CD14-positive monocyte (primary cell): ENCODE measurements around the gene MCF2L. TPM values are rescaled to one million over a fixed set of nuclear protein-coding genes. Genes with fewer than 3 reads are reported as not detected.

Experiments
- DNase-seq, 3 donors: peaks; one replicate each; pipeline ENCODE4 v3.0.0-alpha.2; 2011 to 2022
- H2AFZ ChIP-seq: 2 replicates; pipeline ENCODE4 v1.6.0; 2012; ENCODE audit warnings: mild to moderate bottlenecking, low read depth, low read length, inconsistent platforms; ENCODE audit not compliant: insufficient read depth, poor library complexity, severe bottlenecking
- H3K27ac ChIP-seq, 2 donors: 1 replicate in 1 of 2; 2 replicates in 1 of 2; pipeline ENCODE4 v1.5.1; 2012 to 2013; ENCODE audit warnings: low read length in 2 of 2, control low read depth in 1 of 2, inconsistent platforms in 1 of 2, low read depth in 1 of 2, mild to moderate bottlenecking in 1 of 2
- H3K27me3 ChIP-seq, 2 donors: one replicate each; pipeline versions ENCODE4 v1.6.0 to v1.6.1; 2011 to 2013; ENCODE audit warnings: low read length in 2 of 2; ENCODE audit not compliant: control insufficient read depth in 2 of 2, insufficient read depth in 2 of 2
- H3K36me3 ChIP-seq, 2 donors: replicated peaks in 1 of 2; 1 replicate in 1 of 2; 2 replicates in 1 of 2; pipeline versions ENCODE4 v1.5.1 to v1.6.1; 2012 to 2013; ENCODE audit warnings: low read length in 2 of 2, control low read depth in 1 of 2, inconsistent platforms in 1 of 2, mild to moderate bottlenecking in 1 of 2; ENCODE audit not compliant: insufficient read depth in 2 of 2, control insufficient read depth in 1 of 2
- H3K4me1 ChIP-seq, 2 donors: 1 replicate in 1 of 2; 2 replicates in 1 of 2; pipeline versions ENCODE4 v1.5.1 to v1.6.1; 2012 to 2013; ENCODE audit warnings: low read length in 2 of 2, control low read depth in 1 of 2, inconsistent platforms in 1 of 2, mild to moderate bottlenecking in 1 of 2, moderate library complexity in 1 of 2; ENCODE audit not compliant: insufficient read depth in 2 of 2, control insufficient read depth in 1 of 2
- H3K4me2 ChIP-seq: replicated peaks from 2 replicates; pipeline ENCODE3; 2012; ENCODE audit warnings: low read length, moderate library complexity, mild to moderate bottlenecking; ENCODE audit not compliant: poor library complexity, severe bottlenecking; ENCODE audit errors: extremely low read depth
- H3K4me3 ChIP-seq, 3 experiments: fragments of 200-600 bp in 1 of 3; sonication (generic) in 1 of 3; replicated peaks in 1 of 3; 1 replicate in 2 of 3; 2 replicates in 1 of 3; pipeline ENCODE4 v1.5.1; 2011 to 2013; ENCODE audit warnings: low read length in 3 of 3, mild to moderate bottlenecking in 3 of 3, control low read depth in 2 of 3, low read depth in 2 of 3, inconsistent platforms in 1 of 3, moderate library complexity in 1 of 3
- H3K79me2 ChIP-seq: 2 replicates; pipeline ENCODE4 v1.6.0; 2012; ENCODE audit warnings: mild to moderate bottlenecking, control low read depth, inconsistent platforms, low read length, moderate library complexity; ENCODE audit not compliant: insufficient read depth
- H3K9ac ChIP-seq: 2 replicates; pipeline ENCODE4 v1.6.0; 2017; ENCODE audit warnings: low read length, mild to moderate bottlenecking; ENCODE audit not compliant: insufficient read depth, poor library complexity, severe bottlenecking
- H3K9me3 ChIP-seq, 2 donors: replicated peaks in 1 of 2; 1 replicate in 1 of 2; 2 replicates in 1 of 2; pipeline versions ENCODE4 v1.5.1 to v1.6.1; 2012 to 2013; ENCODE audit warnings: low read length in 2 of 2, control low read depth in 1 of 2; ENCODE audit not compliant: control insufficient read depth in 1 of 2, insufficient read depth in 1 of 2
- H4K20me1 ChIP-seq: 2 replicates; pipeline ENCODE4 v1.6.0; 2012; ENCODE audit warnings: mild to moderate bottlenecking, low read length, control low read depth, moderate library complexity; ENCODE audit not compliant: insufficient read depth
- H3K27ac Mint-ChIP-seq, 7 donors: one replicate each; pipeline ENCODE4 v1.8.0; 2020; ENCODE audit warnings: mild to moderate bottlenecking in 7 of 7, mixed read lengths in 7 of 7, moderate library complexity in 6 of 7, inconsistent platforms in 2 of 7
- H3K27me3 Mint-ChIP-seq, 3 donors: one replicate each; pipeline ENCODE4 v1.8.0; 2021 to 2022; ENCODE audit warnings: low read depth in 3 of 3, mild to moderate bottlenecking in 3 of 3, mixed read lengths in 3 of 3, moderate library complexity in 3 of 3, inconsistent platforms in 1 of 3
- H3K36me3 Mint-ChIP-seq, 2 donors: one replicate each; pipeline ENCODE4 v1.8.0; 2020; ENCODE audit warnings: mixed read lengths in 2 of 2, inconsistent platforms in 1 of 2, mild to moderate bottlenecking in 1 of 2
- H3K4me1 Mint-ChIP-seq: one replicate; pipeline ENCODE4 v1.8.0; 2020; ENCODE audit warnings: mild to moderate bottlenecking, mixed read lengths
- H3K4me3 Mint-ChIP-seq, 2 donors: one replicate each; pipeline ENCODE4 v1.8.0; 2020; ENCODE audit warnings: mild to moderate bottlenecking in 2 of 2, mixed read lengths in 2 of 2, moderate library complexity in 1 of 2
- H3K9me3 Mint-ChIP-seq, 7 donors: one replicate each; pipeline ENCODE4 v1.8.0; 2020 to 2022; ENCODE audit warnings: mixed read lengths in 7 of 7, mild to moderate bottlenecking in 6 of 7, moderate library complexity in 6 of 7, inconsistent platforms in 2 of 7
- CTCF ChIP-seq: fragments of 200-600 bp; IDR thresholded peaks from one replicate; pipeline ENCODE4 v1.8.0; 2022; ENCODE audit warnings: antibody characterized with exemption, mild to moderate bottlenecking
- WGBS: methylation state at CpG from one replicate; pipeline ENCODE4 v1.1.5; 2013; ENCODE audit warnings: missing lambda C conversion rate; ENCODE audit not compliant: insufficient coverage; 5-methylcytosine and 5-hydroxymethylcytosine counted together
- intact Hi-C, 2 donors: fragments of 100-400 bp; cut with micrococcal nuclease; formaldehyde crosslinking; loops; one replicate each; pipeline versions ENCODE4 v1.15.0 to v1.15.1; 2023
- polyA minus RNA-seq: library from RNA; depleted of rRNA, polyadenylated mRNA; stranded (reverse); fragments of >200 nt; gene quantifications from 2 replicates; pipeline ENCODE4 v1.2.3, GENCODE V29; 2012
- polyA plus RNA-seq, 3 donors: library from polyadenylated mRNA; depleted of rRNA in 1 of 3; unstranded in 2 of 3; stranded (reverse) in 1 of 3; fragments of 300-500 nt in 2 of 3; fragments of >200 nt in 1 of 3; fragmentation: Illumina TruSeq in 2 of 3; gene quantifications; 1 replicate in 2 of 3; 2 replicates in 1 of 3; pipeline ENCODE4 v1.2.3, GENCODE V29; 2012 to 2021
- total RNA-seq, 12 experiments: library from RNA in 1 of 12; stranded (reverse) in 1 of 12; fragments of 120-200 nt in 1 of 12; gene quantifications; one replicate each; pipeline ENCODE4 v1.2.4 and lab custom pipeline; 2013 to 2026; ENCODE audit warnings: mixed read lengths in 6 of 12, inconsistent platforms in 1 of 12

The MCF2L gene
- total RNA-seq (2013) = 0.12 TPM
- polyA plus RNA-seq (not detected), polyA minus RNA-seq (0.14 TPM in 1 of 2 replicates, not detected in the other), total RNA-seq (lab: John Stamatoyannopoulos, UW) (0 to 5.9 (median 0.65) reads per million in 11 experiments)

DNA sequence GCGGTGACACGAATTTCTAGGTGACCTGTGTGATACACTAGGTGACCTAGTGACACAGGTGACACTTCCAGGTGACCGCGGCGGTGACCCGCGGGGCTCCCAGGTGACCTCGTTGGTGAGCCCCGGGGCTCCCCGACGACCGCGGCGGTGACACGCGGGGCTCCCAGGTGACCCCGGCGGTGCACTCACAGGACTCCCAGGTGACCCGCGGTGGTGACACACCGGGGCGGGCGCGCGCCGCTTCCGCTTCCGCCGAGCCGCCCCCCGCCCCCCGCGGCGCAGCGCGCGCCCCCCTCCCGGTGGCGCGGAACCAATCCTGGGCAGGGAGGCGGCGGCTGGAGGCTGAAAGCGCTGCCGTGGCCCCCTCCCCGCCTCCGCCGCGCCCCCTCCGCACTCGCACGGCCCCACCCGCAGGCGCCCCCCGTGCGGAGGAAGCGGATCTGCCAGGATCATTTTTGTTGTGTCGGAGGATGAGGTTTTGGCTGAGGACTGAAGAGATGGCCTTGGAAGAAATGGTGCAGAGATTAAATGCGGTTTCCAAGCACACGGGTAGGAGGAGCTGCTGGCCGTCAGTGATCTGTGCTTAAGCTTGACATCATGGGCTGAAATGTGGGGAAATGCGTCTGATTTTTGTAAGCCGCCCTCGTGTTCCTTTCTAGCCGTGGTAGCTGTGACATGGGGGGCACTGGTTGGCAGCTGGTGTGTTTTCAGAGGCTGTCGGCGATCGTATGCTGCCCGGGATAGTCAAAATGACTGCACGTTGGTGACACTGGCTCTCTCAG lies at the start of gene MCF2L:
Gene MCF2L (plus strand): TSS at position 305 of the 782 bp plus-strand sequence. CDS start 166 bp downstream, at position 471.
- Mint-ChIP-seq H3K36me3 (peaks cover 0 to 2% of the 10 kb centered on the region in 2 donors), H3K27me3 (peaks cover 38 to 64% (median 41%) of the 10 kb centered on the region in 3 donors), H3K9me3 (peaks cover 0 to 16% (median 6%) of the 10 kb centered on the region in 7 donors), H3K27ac (no peak within 1 kb of the TSS), H3K4me3 (peak within 1 kb of the TSS; percentile 21 to 83), H3K4me1 (peaks cover 3% of the 10 kb centered on the region)
- peaks cover 0 to 20% of the 10 kb centered on the region in 2 donors for H3K9me3 ChIP-seq
- no peak for TF ChIP-seq CTCF
- intact Hi-C loops = no loop called here
- no peaks in the 10 kb centered on the region for H4K20me1 ChIP-seq
- H3K4me2 ChIP-seq = peak within 1 kb of the TSS; percentile 45
- H3K4me3 ChIP-seq = peak within 1 kb of the TSS in 1 of 3 experiments; percentile 30
- no peak within 1 kb of the TSS for H2AFZ ChIP-seq
- 0% methylated on average over 64 of the region's 69 CpGs for WGBS
- H3K79me2 ChIP-seq = no peaks in the 10 kb centered on the region
- H3K27ac ChIP-seq = no peak within 1 kb of the TSS
- no peak within 1 kb of the TSS for H3K9ac ChIP-seq
- H3K27me3 ChIP-seq = peaks cover 20 to 34% of the 10 kb centered on the region in 2 donors
- H3K4me1 ChIP-seq = peaks cover 0 to 11% of the 10 kb centered on the region in 2 donors
- DNase-seq = no peak
- H3K36me3 ChIP-seq = no peaks in the 10 kb centered on the region

DNA sequence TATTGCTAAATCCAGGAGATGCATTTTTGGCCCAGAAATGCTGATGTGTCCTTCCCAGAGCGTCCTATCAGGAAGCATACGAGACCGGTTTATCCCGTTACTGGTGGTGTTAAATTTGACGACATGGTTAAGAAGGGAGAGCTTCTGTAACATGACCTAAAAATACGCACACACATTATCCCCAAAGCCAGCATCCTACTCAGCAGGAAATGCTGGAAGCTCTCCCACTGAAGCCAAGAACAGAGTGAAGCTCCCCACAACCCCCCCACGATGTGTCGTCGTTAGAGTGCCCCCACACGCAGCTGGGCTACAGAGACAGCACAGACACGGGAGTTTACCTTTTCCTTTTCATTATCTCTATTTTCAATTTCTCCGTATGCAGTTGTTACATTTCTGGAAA lies 45.1 kb upstream of the MCF2L start:
- Histone ChIP-seq H3K4me2 (no peak overlapping the region), H3K9me3 (no peaks in the 10 kb centered on the region), H2AFZ (no peak overlapping the region), H3K9ac (no peak overlapping the region), H3K36me3 (no peaks in the 10 kb centered on the region), H3K27ac (no peak overlapping the region), H4K20me1 (no peaks in the 10 kb centered on the region), H3K4me3 (no peak overlapping the region), H3K27me3 (peaks cover 8 to 10% of the 10 kb centered on the region in 2 donors), H3K4me1 (peaks cover 0 to under 1% of the 10 kb centered on the region in 2 donors), H3K79me2 (no peaks in the 10 kb centered on the region)
- peaks cover 14 to 18% (median 17%) of the 10 kb centered on the region in 3 donors for H3K27me3 Mint-ChIP-seq
- H3K4me1 Mint-ChIP-seq = peaks cover under 1% of the 10 kb centered on the region
- H3K27ac Mint-ChIP-seq = no peak overlapping the region
- no peak overlapping the region for H3K4me3 Mint-ChIP-seq
- no peak for DNase-seq
- 96% methylated on average over 4 of the region's 12 CpGs for WGBS
- H3K36me3 Mint-ChIP-seq = no peaks in the 10 kb centered on the region
- no peak for TF ChIP-seq CTCF
- peaks cover 0 to 4% (median 2%) of the 10 kb centered on the region in 7 donors for H3K9me3 Mint-ChIP-seq
- intact Hi-C loops = no loop called here
